ENCODE measurements around the gene HNF4A. TPM values are rescaled to one million over a fixed set of nuclear protein-coding genes. Genes with fewer than 3 reads are reported as not detected.

HNF4A gene
- total and polyA plus RNA-seq, 2 of the 13 experiments (the other 11 are each of a cell fraction or from before 2014, with no cell fraction given): 80.9 to 169 TPM

DNA sequence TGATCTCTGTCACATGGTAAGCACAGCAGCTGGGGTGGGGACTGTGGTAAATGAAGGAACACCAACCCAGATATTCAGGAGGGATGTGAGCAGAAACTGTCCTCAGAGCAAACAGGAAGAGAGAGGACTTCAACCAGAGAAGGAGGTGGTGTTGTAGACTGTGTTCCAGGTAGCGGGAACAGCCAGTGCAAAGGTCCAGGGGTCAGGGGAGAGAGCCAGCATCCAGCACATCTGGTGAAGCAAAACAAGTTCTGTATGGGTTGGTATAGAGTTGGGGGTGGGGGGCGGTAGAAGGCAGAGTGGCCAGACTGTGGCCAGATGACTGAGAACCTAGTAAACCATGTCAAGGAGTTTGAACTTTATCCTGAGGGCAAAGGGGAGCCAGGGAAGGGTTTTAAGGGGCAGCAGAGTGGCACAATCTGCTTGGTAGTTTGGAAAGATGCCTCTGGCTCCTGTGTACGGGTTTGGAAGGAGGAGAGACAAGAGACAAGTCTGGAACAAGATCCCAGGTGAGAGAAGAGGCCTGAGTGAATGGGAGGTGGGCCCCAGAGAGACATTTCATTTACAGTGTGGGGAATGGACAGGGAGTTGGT is 92.4 kb downstream of the HNF4A start (continued):
- TF ChIP-seq ELK4 (CRISPR knock-in tag; IDR thresholded peaks at IDR 0.05; ENCODE audit: borderline replicate concordance) (no peak), ISX (CRISPR knock-in tag; conservative IDR thresholded peaks at IDR 0.05) (no peak), CEBPG (CRISPR knock-in tag; IDR thresholded peaks at IDR 0.05) (no peak), SNAPC5 (CRISPR knock-in tag; IDR thresholded peaks at IDR 0.05; ENCODE audit: borderline replicate concordance) (no peak), ADNP (CRISPR knock-in tag; IDR thresholded peaks at IDR 0.05) (0 out of 2 replicates have a peak, but pooled peaks have one; percentile 22), ELF3 (CRISPR knock-in tag; IDR thresholded peaks at IDR 0.05) (peak; percentile 58), IRF2 (CRISPR knock-in tag; IDR thresholded peaks at IDR 0.05) (0 out of 2 replicates have a peak, but pooled peaks have one; percentile 62), NR2F1 (CRISPR knock-in tag; IDR thresholded peaks at IDR 0.05) (peak; percentile 65 to 83; a peak in 3 of 4 replicates), ZNF605 (CRISPR knock-in tag; IDR thresholded peaks at IDR 0.05) (no peak), ZNF441 (CRISPR knock-in tag; IDR thresholded peaks at IDR 0.05; ENCODE audit: borderline replicate concordance) (no peak), KDM1A (CRISPR knock-in tag; IDR thresholded peaks at IDR 0.05) (peak; percentile 89), ZNF747 (CRISPR knock-in tag; IDR thresholded peaks at IDR 0.05; ENCODE audit: borderline replicate concordance) (0 out of 2 replicates have a peak, but pooled peaks have one; percentile 45)
- TF ChIP-seq, protein P1, sequence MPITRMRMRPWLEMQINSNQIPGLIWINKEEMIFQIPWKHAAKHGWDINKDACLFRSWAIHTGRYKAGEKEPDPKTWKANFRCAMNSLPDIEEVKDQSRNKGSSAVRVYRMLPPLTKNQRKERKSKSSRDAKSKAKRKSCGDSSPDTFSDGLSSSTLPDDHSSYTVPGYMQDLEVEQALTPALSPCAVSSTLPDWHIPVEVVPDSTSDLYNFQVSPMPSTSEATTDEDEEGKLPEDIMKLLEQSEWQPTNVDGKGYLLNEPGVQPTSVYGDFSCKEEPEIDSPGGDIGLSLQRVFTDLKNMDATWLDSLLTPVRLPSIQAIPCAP (CRISPR knock-in tag; IDR thresholded peaks at IDR 0.05; ENCODE audit: low read depth): no peak
- TF ChIP-seq, protein P2, sequence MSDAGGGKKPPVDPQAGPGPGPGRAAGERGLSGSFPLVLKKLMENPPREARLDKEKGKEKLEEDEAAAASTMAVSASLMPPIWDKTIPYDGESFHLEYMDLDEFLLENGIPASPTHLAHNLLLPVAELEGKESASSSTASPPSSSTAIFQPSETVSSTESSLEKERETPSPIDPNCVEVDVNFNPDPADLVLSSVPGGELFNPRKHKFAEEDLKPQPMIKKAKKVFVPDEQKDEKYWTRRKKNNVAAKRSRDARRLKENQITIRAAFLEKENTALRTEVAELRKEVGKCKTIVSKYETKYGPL (CRISPR knock-in tag; IDR thresholded peaks at IDR 0.05): no peak
- TF ChIP-seq, protein P3, sequence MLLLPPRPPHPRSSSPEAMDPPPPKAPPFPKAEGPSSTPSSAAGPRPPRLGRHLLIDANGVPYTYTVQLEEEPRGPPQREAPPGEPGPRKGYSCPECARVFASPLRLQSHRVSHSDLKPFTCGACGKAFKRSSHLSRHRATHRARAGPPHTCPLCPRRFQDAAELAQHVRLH (CRISPR knock-in tag; IDR thresholded peaks at IDR 0.05; ENCODE audit: borderline replicate concordance, low read depth): peak; percentile 27; the same call in 1 of the 2 replicates
- TF ChIP-seq, protein P4, sequence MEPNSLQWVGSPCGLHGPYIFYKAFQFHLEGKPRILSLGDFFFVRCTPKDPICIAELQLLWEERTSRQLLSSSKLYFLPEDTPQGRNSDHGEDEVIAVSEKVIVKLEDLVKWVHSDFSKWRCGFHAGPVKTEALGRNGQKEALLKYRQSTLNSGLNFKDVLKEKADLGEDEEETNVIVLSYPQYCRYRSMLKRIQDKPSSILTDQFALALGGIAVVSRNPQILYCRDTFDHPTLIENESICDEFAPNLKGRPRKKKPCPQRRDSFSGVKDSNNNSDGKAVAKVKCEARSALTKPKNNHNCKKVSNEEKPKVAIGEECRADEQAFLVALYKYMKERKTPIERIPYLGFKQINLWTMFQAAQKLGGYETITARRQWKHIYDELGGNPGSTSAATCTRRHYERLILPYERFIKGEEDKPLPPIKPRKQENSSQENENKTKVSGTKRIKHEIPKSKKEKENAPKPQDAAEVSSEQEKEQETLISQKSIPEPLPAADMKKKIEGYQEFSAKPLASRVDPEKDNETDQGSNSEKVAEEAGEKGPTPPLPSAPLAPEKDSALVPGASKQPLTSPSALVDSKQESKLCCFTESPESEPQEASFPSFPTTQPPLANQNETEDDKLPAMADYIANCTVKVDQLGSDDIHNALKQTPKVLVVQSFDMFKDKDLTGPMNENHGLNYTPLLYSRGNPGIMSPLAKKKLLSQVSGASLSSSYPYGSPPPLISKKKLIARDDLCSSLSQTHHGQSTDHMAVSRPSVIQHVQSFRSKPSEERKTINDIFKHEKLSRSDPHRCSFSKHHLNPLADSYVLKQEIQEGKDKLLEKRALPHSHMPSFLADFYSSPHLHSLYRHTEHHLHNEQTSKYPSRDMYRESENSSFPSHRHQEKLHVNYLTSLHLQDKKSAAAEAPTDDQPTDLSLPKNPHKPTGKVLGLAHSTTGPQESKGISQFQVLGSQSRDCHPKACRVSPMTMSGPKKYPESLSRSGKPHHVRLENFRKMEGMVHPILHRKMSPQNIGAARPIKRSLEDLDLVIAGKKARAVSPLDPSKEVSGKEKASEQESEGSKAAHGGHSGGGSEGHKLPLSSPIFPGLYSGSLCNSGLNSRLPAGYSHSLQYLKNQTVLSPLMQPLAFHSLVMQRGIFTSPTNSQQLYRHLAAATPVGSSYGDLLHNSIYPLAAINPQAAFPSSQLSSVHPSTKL (CRISPR knock-in tag; IDR thresholded peaks at IDR 0.05): 0 out of 2 replicates have a peak, but pooled peaks have one; percentile 6
- TF ChIP-seq, protein P5, sequence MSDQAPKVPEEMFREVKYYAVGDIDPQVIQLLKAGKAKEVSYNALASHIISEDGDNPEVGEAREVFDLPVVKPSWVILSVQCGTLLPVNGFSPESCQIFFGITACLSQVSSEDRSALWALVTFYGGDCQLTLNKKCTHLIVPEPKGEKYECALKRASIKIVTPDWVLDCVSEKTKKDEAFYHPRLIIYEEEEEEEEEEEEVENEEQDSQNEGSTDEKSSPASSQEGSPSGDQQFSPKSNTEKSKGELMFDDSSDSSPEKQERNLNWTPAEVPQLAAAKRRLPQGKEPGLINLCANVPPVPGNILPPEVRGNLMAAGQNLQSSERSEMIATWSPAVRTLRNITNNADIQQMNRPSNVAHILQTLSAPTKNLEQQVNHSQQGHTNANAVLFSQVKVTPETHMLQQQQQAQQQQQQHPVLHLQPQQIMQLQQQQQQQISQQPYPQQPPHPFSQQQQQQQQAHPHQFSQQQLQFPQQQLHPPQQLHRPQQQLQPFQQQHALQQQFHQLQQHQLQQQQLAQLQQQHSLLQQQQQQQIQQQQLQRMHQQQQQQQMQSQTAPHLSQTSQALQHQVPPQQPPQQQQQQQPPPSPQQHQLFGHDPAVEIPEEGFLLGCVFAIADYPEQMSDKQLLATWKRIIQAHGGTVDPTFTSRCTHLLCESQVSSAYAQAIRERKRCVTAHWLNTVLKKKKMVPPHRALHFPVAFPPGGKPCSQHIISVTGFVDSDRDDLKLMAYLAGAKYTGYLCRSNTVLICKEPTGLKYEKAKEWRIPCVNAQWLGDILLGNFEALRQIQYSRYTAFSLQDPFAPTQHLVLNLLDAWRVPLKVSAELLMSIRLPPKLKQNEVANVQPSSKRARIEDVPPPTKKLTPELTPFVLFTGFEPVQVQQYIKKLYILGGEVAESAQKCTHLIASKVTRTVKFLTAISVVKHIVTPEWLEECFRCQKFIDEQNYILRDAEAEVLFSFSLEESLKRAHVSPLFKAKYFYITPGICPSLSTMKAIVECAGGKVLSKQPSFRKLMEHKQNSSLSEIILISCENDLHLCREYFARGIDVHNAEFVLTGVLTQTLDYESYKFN (CRISPR knock-in tag; conservative IDR thresholded peaks at IDR 0.05): 0 out of 2 replicates have a peak, but pooled peaks have one; percentile 53
